ENCODE measurements around the gene CIBAR2.

Gene CIBAR2

DNA sequence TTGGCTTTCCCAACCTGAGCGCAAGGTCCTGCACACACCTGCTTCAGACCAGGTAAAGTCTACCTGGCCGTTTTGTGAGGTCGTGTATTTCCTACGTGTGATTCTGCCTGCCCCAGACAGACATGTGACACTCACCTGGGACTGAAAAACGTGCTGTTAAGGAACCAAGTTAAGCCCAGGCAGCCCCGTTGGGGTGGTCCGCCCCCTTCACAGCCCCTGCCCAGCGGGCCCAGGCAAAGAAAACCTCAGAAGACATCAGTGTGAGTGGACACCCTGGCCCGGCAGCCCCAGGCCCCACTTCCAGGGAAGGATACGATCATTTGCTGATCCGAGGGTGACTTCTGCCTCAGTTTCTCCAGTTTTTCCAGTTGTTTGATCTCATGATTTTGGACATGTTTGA lies 4.7 kb downstream of the CIBAR2 start:
- no peaks in the 10 kb centered on the region for H3K4me1 ChIP-seq (ENCODE audit: control insufficient read depth, low read depth, low read length)

DNA sequence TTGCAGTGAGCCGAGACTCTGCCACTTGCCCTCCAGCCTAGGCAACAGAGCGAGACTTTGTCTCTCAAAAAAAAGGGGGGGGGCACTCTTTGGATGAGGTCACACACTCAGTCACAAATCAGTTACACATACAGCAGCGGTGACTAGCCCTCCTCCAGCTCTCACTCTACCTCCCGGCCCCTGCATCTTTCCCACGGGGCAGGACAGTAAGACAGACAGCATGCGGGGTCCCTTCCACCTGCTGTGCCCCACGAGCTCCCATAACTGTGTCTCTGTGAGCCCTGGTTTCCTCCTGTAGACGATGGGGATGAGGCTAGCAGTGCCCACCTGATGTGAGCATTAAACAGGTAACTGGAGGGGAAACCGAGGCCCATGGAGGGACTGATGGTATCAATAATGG lies 5.2 kb downstream of the CIBAR2 start:
- no peak overlapping the region for H4K5ac ChIP-seq (ENCODE audit: low read length)

More for the DNA sequence above, 4.7 kb downstream of the CIBAR2 start:
- WGBS (ENCODE audit: extremely low coverage, insufficient coverage, low lambda C conversion rate), result no CpG with 5 or more reads among the region's 11 CpGs
- Histone ChIP-seq H3K27ac (ENCODE audit: low read depth, low read length) (no peak overlapping the region), H2AK5ac (ENCODE audit: low read length) (no peak overlapping the region), H3K27me3 (ENCODE audit: insufficient read depth, low read length, poor library complexity) (no peaks in the 10 kb centered on the region), H2BK120ac (ENCODE audit: low read depth, low read length) (no peak overlapping the region), H3K18ac (ENCODE audit: low read length) (no peak overlapping the region), H2BK5ac (ENCODE audit: low read length) (no peak overlapping the region), H3K4ac (ENCODE audit: low read depth, low read length) (no peak overlapping the region), H3K56ac (ENCODE audit: low read length) (no peak overlapping the region), H3K9ac (ENCODE audit: low read length) (no peak overlapping the region), H4K5ac (ENCODE audit: low read length) (no peak overlapping the region), H3K4me2 (ENCODE audit: low read length) (no peak overlapping the region), H3K4me3 (ENCODE audit: low read length) (no peak overlapping the region), H3K23ac (ENCODE audit: low read length) (no peak overlapping the region), H3K36me3 (ENCODE audit: control insufficient read depth, insufficient read depth, low read length) (no peaks in the 10 kb centered on the region), H3K79me1 (ENCODE audit: low read length) (no peaks in the 10 kb centered on the region), H2BK15ac (replicated peaks; ENCODE audit: low read depth) (no peak overlapping the region), H4K8ac (ENCODE audit: low read depth, low read length) (no peak overlapping the region), H3K79me2 (ENCODE audit: control insufficient read depth, insufficient read depth, low read length) (no peaks in the 10 kb centered on the region)
- no peak for DNase-seq

DNA sequence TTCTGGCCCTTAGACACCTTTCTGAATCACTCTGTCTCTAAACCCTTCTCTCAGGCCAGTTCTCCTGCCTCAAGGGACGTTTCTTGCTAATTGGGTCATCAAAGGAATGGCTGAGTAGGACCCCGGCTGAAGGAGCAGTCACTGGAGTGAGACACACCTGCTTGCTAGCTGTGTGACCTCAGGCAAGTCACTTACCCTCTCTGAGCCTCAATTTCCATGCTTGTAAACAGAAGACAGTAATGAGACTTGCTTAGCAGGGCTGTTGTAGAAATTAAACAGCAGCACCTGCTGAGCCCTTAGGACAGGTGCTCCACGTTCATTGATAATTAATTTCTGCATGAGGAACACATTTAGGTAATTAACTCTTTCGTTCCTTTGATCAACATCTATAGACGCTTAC lies 6.8 kb downstream of the CIBAR2 start:
- Histone ChIP-seq H4K5ac (ENCODE audit: low read length) (no peak overlapping the region), H3K23ac (ENCODE audit: low read length) (no peak overlapping the region), H3K9ac (ENCODE audit: low read length) (no peak overlapping the region), H3K36me3 (ENCODE audit: control insufficient read depth, insufficient read depth, low read length) (no peaks in the 10 kb centered on the region), H3K27me3 (ENCODE audit: insufficient read depth, low read length, poor library complexity) (no peaks in the 10 kb centered on the region), H3K4me1 (ENCODE audit: control insufficient read depth, low read depth, low read length) (no peaks in the 10 kb centered on the region), H3K4me3 (ENCODE audit: low read length) (no peak overlapping the region), H3K79me1 (ENCODE audit: low read length) (no peaks in the 10 kb centered on the region), H2BK120ac (ENCODE audit: low read depth, low read length) (no peak overlapping the region), H3K79me2 (ENCODE audit: control insufficient read depth, insufficient read depth, low read length) (no peaks in the 10 kb centered on the region), H3K4ac (ENCODE audit: low read depth, low read length) (no peak overlapping the region), H3K27ac (ENCODE audit: low read depth, low read length) (no peak overlapping the region), H2AK5ac (ENCODE audit: low read length) (no peak overlapping the region), H2BK5ac (ENCODE audit: low read length) (no peak overlapping the region), H3K18ac (ENCODE audit: low read length) (no peak overlapping the region), H2BK15ac (replicated peaks; ENCODE audit: low read depth) (no peak overlapping the region), H3K56ac (ENCODE audit: low read length) (no peak overlapping the region), H3K4me2 (ENCODE audit: low read length) (no peak overlapping the region), H4K8ac (ENCODE audit: low read depth, low read length) (no peak overlapping the region)
- no peak for DNase-seq
- no CpG with 5 or more reads among the region's 5 CpGs for WGBS (ENCODE audit: extremely low coverage, insufficient coverage, low lambda C conversion rate)

More for the DNA sequence above, 5.2 kb downstream of the CIBAR2 start:
- H3K4me1 ChIP-seq (ENCODE audit: control insufficient read depth, low read depth, low read length), result no peaks in the 10 kb centered on the region
- no peak overlapping the region for H3K18ac ChIP-seq (ENCODE audit: low read length)
- no peak overlapping the region for H2BK15ac ChIP-seq (replicated peaks; ENCODE audit: low read depth)
- no CpG with 5 or more reads among the region's 9 CpGs for WGBS (ENCODE audit: extremely low coverage, insufficient coverage, low lambda C conversion rate)
- H3K4ac ChIP-seq (ENCODE audit: low read depth, low read length), result no peak overlapping the region
- DNase-seq, result no peak
- no peak overlapping the region for H4K8ac ChIP-seq (ENCODE audit: low read depth, low read length)
- H3K27ac ChIP-seq (ENCODE audit: low read depth, low read length), result no peak overlapping the region
- H3K4me2 ChIP-seq (ENCODE audit: low read length), result no peak overlapping the region
- H3K79me1 ChIP-seq (ENCODE audit: low read length), result no peaks in the 10 kb centered on the region
- no peak overlapping the region for H3K56ac ChIP-seq (ENCODE audit: low read length)
- no peak overlapping the region for H2AK5ac ChIP-seq (ENCODE audit: low read length)
- H3K9ac ChIP-seq (ENCODE audit: low read length), result no peak overlapping the region
- no peak overlapping the region for H2BK120ac ChIP-seq (ENCODE audit: low read depth, low read length)
- H3K4me3 ChIP-seq (ENCODE audit: low read length), result no peak overlapping the region
- H2BK5ac ChIP-seq (ENCODE audit: low read length), result no peak overlapping the region
- no peaks in the 10 kb centered on the region for H3K79me2 ChIP-seq (ENCODE audit: control insufficient read depth, insufficient read depth, low read length)
- no peaks in the 10 kb centered on the region for H3K36me3 ChIP-seq (ENCODE audit: control insufficient read depth, insufficient read depth, low read length)
- H3K23ac ChIP-seq (ENCODE audit: low read length), result no peak overlapping the region
- H3K27me3 ChIP-seq (ENCODE audit: insufficient read depth, low read length, poor library complexity), result no peaks in the 10 kb centered on the region

DNA sequence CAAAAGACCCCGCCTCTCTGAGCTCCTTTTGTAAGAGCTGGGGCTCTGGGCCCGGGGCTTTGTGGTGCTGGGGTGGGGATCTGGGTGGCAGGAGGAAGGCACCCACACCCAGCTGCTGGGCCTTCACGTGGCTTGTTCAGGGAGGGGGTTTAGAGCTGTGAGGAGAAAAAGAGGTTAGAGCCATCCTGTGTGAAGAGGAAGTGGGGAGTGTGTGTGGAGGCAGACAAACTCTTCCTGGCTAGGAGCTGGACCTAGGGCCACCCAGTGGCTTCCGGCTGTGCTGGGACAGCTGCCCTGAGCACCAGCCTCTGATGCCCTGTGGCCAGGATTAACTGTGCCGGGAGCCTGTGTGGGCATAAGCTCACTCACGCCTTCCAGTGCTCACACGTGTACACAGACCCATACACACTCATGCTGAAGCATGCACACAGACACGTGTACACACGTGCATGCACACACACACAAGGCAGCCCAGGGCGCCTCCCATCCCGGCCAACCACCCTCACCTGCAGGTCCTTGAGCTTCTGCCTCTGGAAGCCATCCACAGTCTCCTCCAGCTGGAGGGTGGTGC lies 7.4 kb downstream of the CIBAR2 start:
- Histone ChIP-seq H3K18ac (ENCODE audit: low read length) (no peak overlapping the region), H3K27me3 (ENCODE audit: insufficient read depth, low read length, poor library complexity) (no peaks in the 10 kb centered on the region), H3K36me3 (ENCODE audit: control insufficient read depth, insufficient read depth, low read length) (no peaks in the 10 kb centered on the region), H4K5ac (ENCODE audit: low read length) (no peak overlapping the region), H3K4ac (ENCODE audit: low read depth, low read length) (no peak overlapping the region), H3K27ac (ENCODE audit: low read depth, low read length) (no peak overlapping the region), H3K9ac (ENCODE audit: low read length) (no peak overlapping the region), H2AK5ac (ENCODE audit: low read length) (no peak overlapping the region), H3K4me3 (ENCODE audit: low read length) (no peak overlapping the region), H3K23ac (ENCODE audit: low read length) (no peak overlapping the region), H2BK5ac (ENCODE audit: low read length) (no peak overlapping the region), H2BK120ac (ENCODE audit: low read depth, low read length) (no peak overlapping the region), H3K4me2 (ENCODE audit: low read length) (no peak overlapping the region), H3K79me1 (ENCODE audit: low read length) (no peaks in the 10 kb centered on the region), H4K8ac (ENCODE audit: low read depth, low read length) (no peak overlapping the region), H2BK15ac (replicated peaks; ENCODE audit: low read depth) (no peak overlapping the region), H3K79me2 (ENCODE audit: control insufficient read depth, insufficient read depth, low read length) (no peaks in the 10 kb centered on the region), H3K56ac (ENCODE audit: low read length) (no peak overlapping the region), H3K4me1 (ENCODE audit: control insufficient read depth, low read depth, low read length) (no peaks in the 10 kb centered on the region)
- no CpG with 5 or more reads among the region's 11 CpGs for WGBS (ENCODE audit: extremely low coverage, insufficient coverage, low lambda C conversion rate)
- DNase-seq, result no peak

DNA sequence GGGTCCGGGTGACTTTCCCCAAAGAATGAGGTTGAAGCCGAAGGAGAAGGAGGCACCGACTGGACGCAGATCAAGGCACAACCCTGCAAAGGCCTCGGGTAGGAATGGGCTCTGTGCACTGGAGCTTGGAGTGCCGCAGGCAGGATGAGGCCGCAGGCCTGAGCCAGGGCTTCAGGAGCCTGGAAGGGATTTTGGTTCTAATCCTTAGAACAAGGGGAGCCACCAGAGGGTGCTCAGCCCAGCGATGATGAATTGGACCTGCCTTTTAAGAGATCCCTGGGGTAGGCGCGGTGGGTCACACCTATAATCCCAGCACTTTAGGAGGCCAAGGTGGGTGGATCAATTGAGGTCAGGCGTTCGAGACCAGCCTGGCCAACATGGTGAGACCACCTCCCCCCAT lies 8.1 kb downstream of the CIBAR2 start:
- H2BK120ac ChIP-seq (ENCODE audit: low read depth, low read length), result no peak overlapping the region
- H3K27ac ChIP-seq (ENCODE audit: low read depth, low read length), result no peak overlapping the region
- no peak overlapping the region for H3K4me3 ChIP-seq (ENCODE audit: low read length)
- H3K27me3 ChIP-seq (ENCODE audit: insufficient read depth, low read length, poor library complexity), result no peaks in the 10 kb centered on the region
- no peaks in the 10 kb centered on the region for H3K36me3 ChIP-seq (ENCODE audit: control insufficient read depth, insufficient read depth, low read length)
- no CpG with 5 or more reads among the region's 12 CpGs for WGBS (ENCODE audit: extremely low coverage, insufficient coverage, low lambda C conversion rate)
- H2BK5ac ChIP-seq (ENCODE audit: low read length), result no peak overlapping the region
- H3K18ac ChIP-seq (ENCODE audit: low read length), result no peak overlapping the region
- H2AK5ac ChIP-seq (ENCODE audit: low read length), result no peak overlapping the region
- H3K23ac ChIP-seq (ENCODE audit: low read length), result no peak overlapping the region
- no peaks in the 10 kb centered on the region for H3K79me1 ChIP-seq (ENCODE audit: low read length)
- DNase-seq, result no peak
- no peak overlapping the region for H3K4me2 ChIP-seq (ENCODE audit: low read length)
- no peak overlapping the region for H4K5ac ChIP-seq (ENCODE audit: low read length)
- no peaks in the 10 kb centered on the region for H3K4me1 ChIP-seq (ENCODE audit: control insufficient read depth, low read depth, low read length)
- H3K9ac ChIP-seq (ENCODE audit: low read length), result no peak overlapping the region
- H3K4ac ChIP-seq (ENCODE audit: low read depth, low read length), result no peak overlapping the region
- H4K8ac ChIP-seq (ENCODE audit: low read depth, low read length), result no peak overlapping the region
- no peak overlapping the region for H3K56ac ChIP-seq (ENCODE audit: low read length)
- H2BK15ac ChIP-seq (replicated peaks; ENCODE audit: low read depth), result no peak overlapping the region
- no peaks in the 10 kb centered on the region for H3K79me2 ChIP-seq (ENCODE audit: control insufficient read depth, insufficient read depth, low read length)
